ENCODE data around the gene TMEM187. TPM values are rescaled to one million over a fixed set of nuclear protein-coding genes. Genes with fewer than 3 reads are reported as not detected.
A peak's percentile ranks its signal among the peaks of the same experiment; 100 is the strongest.

Gene TMEM187, protein sequence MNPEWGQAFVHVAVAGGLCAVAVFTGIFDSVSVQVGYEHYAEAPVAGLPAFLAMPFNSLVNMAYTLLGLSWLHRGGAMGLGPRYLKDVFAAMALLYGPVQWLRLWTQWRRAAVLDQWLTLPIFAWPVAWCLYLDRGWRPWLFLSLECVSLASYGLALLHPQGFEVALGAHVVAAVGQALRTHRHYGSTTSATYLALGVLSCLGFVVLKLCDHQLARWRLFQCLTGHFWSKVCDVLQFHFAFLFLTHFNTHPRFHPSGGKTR
- total RNA-seq (2014; rRNA removed; shearing (Covaris generic); ENCODE audit: low replicate concordance) = 5.7 and 16.6 TPM in 2 replicates

DNA sequence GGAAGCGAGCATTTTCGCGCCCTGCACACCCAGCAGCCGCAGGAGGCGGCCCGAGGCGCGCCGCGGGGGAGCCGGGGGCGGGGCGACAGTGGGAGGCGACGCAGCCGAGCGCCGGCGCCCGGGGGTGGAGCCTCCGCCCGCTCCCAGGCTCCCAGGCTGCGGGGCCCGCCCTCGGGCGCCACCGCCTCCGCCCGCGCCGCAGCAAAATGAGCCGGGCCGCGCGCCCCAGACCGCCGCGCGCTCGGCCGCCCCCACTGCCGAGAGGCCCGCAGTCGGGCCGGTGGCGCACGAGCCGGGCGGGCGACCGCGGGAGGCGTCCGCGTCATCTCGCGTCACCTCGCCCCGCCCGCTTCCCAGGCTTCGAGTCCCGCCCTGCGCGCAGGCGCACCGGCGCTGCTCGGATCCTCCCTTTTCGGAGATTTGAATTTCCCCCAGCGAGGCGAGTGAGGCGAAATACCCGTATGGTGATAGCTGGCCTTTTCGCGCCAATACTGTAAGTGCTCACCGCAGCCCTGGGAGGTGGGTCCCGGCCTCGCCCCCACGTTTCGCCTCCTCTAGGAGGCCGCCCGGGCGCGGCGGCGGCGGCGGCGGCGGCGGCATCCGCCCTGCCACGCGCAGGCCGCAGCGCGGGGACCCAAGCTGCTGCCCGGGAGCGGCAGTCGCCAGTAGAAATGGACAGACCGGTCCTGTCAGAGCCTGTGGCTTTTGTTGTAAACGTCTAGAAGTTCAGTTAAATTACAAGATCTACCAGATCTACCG lies at the start of gene TMEM187:
TSS of gene TMEM187 (plus strand) at position 387 of the 759 bp plus-strand sequence. CDS start 9,309 bp downstream, outside the sequence.
- in situ Hi-C loops (cut with HindIII; ENCODE audit: low pct_unique_long_range_greater_than_20kb, low sequenced_read_pairs) = no loop called here
- peak; percentile 88 for DNase-seq (ENCODE audit: low read depth)

DNA sequence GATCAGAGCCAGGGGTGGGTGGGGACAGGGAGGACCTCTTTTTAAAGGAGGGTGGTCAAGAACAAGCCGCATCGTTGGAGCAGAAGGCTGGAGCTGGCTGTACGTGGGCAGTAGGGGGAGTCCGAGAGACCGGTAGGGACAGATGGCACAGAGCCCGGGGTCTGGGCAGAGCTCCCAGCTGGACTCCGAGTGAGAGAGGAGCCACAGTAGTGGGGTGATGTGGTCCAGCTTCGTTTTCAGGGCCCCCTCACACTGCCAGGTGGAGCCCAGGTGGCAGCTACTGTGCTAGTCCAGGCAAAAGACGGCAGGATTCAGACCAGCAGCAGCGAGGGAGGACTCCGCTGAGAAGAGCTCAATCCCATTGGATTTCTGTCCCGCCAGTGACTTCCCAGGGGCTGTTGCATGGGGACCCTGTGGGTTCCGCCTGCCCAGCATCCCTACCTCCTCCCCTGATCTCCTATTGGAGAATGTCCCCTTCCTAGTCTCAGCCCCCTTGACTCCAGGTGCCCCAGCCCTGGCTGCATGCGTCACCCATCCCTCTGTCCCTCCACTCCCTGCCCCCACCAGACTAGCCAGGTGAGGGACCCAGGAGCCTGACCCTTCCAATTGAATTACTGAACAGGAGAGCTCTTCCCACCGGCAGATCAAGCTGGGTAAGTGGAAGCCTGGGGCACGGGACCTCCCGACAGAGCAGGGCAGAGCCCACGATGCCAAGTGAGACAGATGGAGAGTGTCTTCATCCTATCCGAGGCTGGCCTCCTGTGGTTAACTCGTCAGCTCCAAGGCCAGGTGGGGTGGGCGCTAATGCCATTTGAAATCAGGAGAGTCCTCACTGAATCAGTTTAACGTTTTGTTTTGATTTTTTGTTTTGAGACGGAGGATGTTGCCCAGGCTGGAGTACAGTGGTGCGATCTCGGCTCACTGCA lies 49.4 kb upstream of the TMEM187 start:
- no peak for DNase-seq (ENCODE audit: low read depth)
- in situ Hi-C loops (cut with HindIII; ENCODE audit: low pct_unique_long_range_greater_than_20kb, low sequenced_read_pairs) = no loop called here

DNA sequence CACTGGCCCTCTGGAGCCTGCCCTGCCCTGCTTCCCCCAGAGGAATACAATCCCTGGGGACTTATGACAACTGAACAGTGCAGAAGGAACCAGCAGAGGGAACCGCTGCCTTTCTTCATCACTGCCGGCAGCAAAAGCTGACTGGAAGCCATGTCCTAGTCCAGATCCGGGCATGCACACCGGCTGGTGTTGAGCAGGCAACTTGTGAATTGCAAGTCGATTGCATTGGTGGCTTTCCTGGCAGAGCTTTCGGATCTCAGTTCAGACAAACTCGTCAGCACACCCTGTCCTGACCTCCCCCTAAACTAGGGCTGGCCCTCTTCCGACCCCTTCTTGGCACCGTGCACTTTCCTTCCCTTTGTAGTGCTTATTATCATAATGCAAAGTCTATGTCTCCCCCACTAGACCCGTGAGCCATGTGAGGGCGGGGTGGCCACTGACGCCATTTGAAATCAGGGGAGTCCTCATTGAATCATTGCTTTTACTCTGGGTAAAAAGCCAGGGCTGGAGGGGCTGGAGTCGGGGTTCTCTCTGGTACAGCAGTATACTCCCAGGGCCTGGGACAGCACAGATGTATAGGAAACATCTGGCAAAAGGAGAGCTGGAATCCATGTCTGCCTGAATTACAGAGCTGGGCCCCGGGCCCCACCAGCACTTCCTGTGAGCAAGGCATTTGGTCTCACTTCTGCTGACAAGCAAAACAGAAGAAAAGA lies 48.2 kb upstream of the TMEM187 start:
- DNase-seq (ENCODE audit: low read depth) = no peak
- in situ Hi-C loops (cut with HindIII; ENCODE audit: low pct_unique_long_range_greater_than_20kb, low sequenced_read_pairs) = no loop called here

DNA sequence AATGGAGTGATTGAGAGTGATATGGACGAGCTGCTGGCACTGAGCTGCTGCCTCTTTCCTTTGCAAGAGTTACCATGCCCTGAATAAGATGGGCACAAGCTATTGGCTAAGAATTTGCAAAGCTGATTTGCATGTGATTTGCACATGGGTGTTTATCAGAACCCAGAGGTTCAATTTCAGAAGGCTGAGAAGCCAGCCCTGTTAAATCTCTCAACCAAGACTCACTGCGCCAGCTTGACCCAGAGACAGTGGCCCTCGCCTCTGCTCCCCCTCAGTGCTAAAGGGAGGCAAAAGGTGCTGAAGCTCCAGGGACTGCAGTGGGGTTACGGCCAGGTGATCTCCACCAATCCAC lies 47.2 kb upstream of the TMEM187 start:
- in situ Hi-C loops (cut with HindIII; ENCODE audit: low pct_unique_long_range_greater_than_20kb, low sequenced_read_pairs) = no loop called here
- no peak for DNase-seq (ENCODE audit: low read depth)

DNA sequence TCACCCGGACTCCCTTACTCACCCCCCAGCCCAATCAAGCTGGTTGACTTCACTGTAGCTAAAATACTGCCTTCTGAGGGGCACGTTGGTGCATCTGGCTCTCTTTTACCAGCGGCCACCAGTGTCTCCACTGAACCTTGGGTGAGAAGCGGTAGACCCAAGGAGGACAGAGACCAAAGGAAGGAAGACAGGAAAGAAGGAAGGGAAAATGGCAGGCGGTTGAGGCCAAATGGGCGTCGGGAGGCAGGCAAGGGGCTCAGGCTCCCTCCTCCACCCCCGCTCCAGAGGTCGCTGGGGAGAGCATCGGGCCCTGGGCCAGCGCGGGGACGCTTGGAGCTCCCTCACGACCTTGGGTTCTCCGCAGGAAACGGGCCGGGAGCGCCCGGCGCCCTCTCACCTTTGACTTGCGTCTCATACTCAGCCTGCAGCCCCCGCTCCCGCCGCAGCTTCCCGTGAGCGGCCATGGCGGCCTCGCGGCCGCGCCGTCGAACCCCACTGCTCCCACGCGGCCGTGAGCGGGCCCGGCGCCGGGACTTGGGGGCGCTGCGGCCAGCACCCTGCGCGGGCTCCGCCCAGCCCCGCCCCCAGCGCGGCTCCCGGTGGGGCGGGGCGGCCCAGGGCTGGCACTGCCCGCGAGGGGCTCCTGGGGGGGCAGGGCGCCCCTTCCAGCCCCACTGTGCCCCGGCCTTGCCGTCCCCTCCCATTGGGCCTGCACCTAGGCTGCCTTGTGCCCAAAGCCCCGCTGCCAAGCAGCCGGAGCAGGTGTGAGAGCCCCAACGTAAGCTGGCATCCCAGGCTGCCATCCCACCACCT lies 46.6 kb upstream of the TMEM187 start, which contains the start of gene ARHGAP4:
TSS of gene ARHGAP4 (minus strand) at position 526 of the 813 bp plus-strand sequence. CDS start at position 464, 62 bp downstream.
- DNase-seq (ENCODE audit: low read depth) = no peak
- in situ Hi-C loops (cut with HindIII; ENCODE audit: low pct_unique_long_range_greater_than_20kb, low sequenced_read_pairs) = no loop called here

DNA sequence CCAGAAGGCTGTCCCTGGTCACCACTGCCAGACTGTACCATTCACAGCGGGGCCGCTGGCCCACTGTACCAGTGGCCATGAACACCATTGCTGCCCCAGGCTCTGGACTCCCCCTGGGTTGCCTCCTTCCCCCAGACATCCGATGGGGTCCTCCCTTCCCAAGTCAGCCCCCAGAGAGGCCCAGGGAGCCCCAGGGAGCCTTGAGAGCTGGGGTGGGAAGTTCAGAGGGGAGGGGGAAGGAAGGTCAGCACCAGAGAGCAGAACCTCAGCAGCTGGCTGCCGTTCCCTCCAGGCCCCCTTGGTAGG lies 46.0 kb upstream of the TMEM187 start:
- DNase-seq (ENCODE audit: low read depth) = no peak
- in situ Hi-C loops (cut with HindIII; ENCODE audit: low pct_unique_long_range_greater_than_20kb, low sequenced_read_pairs) = no loop called here

DNA sequence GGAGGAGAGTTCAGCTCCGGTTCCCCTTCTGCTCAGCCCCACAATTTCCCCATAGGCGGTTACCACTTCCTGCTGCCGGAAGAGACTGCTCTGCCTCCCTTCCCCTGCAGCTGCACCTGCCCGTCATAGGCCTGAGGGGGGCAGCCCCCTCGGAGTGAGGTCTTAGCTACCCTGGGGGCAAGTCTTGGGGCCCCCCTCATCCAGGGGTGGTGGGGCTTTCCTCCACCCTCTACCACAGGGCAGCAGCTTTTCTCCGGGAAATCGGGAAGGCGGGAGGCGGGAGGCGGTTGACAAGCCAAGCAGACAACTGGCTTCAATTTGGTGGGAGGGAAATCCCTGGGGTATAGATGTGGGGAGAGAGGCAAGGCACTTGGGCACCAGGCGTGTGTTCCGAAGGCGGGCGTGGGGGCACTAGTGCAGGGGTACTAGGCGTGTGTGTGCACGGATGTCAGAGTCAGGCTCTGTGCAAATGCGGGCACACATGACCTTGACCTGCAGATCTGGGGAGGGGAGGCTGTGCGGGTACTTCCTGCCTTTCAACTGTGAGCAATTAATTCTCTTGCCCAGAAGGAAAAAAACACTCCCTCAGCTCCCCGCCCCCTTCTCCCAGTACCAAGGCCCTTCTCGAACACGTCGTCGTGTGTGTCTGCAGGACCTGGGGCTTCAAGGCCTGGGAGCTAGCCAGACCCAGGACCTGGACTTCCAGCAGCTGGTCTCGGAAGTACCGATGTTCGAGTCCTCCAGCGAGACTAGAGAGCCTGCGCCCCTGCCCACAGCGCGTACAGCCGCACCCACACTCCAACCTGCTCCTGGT lies 45.5 kb upstream of the TMEM187 start:
- no peak for DNase-seq (ENCODE audit: low read depth)

DNA sequence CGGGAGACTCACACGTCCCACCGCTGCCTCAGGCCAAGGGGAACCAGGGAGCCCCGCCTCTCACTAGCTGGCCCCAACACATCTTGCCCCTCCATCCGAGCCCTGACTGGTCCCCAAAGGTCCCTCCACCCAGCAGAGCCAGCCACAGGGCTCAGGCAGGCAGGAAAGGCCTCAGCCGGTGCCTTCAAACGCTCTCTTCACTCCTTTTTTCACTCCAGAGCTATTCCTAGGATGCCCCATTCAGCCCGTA lies 45.0 kb upstream of the TMEM187 start:
- in situ Hi-C loops (cut with HindIII; ENCODE audit: low pct_unique_long_range_greater_than_20kb, low sequenced_read_pairs) = no loop called here
- no peak for DNase-seq (ENCODE audit: low read depth)

More for the DNA sequence above, 45.5 kb upstream of the TMEM187 start:
- in situ Hi-C loops (cut with HindIII; ENCODE audit: low pct_unique_long_range_greater_than_20kb, low sequenced_read_pairs) = no loop called here

DNA sequence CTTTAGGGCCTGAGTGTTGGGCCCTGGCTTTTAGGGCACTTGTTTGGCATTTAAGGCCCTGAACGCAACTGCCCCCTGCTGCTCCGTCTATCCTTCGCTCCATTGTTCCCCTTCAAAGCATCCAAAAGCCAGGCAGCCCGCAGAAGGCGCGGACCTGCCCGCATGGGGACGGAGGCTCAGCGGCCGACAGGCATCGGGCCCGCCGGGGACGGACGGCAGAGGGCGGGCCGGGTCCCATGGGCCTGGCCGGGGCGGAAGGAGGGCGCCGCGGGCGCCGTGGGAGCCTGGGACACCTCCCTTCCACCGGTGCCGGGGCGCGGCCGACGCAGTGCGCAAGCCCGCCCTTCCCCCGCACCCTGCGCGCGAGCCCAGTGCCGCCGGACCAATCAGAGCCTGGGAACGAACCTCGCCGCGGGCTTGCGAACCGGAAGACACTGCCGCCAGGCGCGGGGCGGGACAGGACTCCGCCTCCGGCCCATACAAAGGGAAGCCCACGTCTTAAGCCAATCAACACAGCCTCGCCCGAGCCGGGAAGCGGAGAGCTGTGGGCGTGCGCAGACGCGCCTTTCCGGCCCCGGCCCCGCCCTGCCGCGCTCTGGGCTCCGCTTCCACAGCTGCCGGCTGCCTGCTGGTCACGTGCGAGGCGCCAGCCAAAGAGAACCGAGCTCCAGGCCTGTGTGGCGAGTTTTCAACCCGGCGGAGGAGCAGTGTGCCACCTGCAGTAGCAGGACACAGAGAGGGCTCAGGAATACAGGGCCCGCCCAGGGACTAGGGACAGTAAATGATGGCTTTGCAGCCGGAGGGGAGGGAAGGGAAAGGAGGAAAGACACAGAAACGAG lies 44.4 kb upstream of the TMEM187 start:
- in situ Hi-C loops (cut with HindIII; ENCODE audit: low pct_unique_long_range_greater_than_20kb, low sequenced_read_pairs) = no loop called here
- DNase-seq (ENCODE audit: low read depth) = peak; percentile 98

DNA sequence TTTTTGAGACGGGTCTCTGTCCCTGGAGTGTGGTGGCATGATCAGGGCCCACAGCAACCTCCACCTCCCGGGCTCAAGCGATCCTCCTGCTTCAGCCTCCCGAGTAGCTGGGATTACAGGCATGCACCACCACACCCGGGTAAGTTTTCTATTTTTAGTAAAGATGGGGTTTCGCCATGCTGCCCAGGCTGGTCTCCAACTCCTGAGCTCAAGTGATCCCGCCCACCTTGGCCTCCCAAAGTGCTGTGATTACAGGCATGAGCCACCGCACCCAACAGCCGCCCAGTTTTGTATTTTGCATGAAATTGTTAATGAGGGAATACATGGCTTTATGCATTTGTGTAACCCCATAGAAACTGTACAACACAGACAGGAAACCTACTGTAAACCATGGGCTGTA lies 43.7 kb upstream of the TMEM187 start:
- in situ Hi-C loops (cut with HindIII; ENCODE audit: low pct_unique_long_range_greater_than_20kb, low sequenced_read_pairs) = no loop called here
- no peak for DNase-seq (ENCODE audit: low read depth)

DNA sequence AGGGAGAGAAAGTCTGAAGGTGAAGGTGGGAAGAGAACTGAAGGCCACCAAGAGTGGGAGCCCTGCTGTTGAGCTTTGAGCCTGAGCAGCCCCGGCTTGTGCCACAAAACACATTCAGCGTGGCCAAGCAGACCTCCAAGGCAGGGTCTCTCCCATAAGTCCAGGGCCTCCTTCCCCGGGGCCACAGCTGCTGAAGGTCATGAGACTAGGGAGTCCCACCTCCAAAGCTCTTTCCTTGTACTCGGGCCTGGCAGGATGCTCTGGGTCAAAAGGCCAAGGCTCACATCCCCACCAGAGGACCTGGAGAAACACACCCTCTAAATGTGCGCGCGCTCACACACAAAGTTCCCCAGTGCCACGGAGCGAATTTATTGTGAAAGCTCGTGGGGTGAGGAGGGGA lies 43.0 kb upstream of the TMEM187 start:
- no peak for DNase-seq (ENCODE audit: low read depth)
- in situ Hi-C loops (cut with HindIII; ENCODE audit: low pct_unique_long_range_greater_than_20kb, low sequenced_read_pairs) = no loop called here

DNA sequence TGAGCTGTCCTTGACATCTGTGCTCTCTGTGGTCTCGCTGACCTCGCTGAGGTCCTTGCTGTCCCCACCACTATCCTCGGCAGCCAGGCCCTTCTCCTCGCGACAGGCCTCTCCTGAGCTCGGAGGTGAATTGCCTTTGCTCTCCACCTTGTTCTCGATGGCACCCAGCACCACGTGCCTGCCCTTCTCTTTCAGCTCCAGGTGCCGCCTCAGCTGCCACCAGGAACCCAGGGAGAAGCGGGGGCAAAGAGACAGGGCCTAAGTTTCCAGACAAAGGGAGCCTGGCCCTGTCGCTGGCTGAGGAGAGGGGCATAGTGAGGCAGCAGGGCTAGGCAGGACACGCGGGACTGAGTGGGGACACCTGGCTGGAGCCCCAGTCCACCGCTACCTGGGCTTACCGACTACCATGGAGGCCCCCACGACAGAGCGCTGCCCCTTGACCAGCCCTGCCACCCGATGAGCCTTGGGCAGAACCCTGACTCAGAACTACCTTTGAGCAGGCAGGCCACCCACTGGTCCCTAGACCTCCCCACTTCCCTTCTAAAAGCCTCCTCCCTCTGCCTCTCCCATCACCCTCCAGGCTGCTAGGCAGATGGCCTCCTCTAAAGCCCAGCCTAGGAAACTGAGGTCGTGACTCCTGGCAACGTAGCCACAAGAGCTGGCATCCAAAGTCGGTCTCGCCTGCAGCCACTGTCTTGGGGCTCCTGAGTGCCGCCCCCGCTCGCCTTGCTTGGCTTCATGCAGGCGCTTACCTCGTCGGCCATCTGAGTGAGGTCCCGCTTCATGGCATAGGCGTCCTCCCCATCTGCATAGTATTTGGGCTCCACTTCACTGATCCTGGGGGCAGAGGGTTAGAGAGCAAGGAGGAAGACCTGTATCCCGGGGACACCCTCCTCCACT lies 42.3 kb upstream of the TMEM187 start:
- no peak for DNase-seq (ENCODE audit: low read depth)
- in situ Hi-C loops (cut with HindIII; ENCODE audit: low pct_unique_long_range_greater_than_20kb, low sequenced_read_pairs) = no loop called here

DNA sequence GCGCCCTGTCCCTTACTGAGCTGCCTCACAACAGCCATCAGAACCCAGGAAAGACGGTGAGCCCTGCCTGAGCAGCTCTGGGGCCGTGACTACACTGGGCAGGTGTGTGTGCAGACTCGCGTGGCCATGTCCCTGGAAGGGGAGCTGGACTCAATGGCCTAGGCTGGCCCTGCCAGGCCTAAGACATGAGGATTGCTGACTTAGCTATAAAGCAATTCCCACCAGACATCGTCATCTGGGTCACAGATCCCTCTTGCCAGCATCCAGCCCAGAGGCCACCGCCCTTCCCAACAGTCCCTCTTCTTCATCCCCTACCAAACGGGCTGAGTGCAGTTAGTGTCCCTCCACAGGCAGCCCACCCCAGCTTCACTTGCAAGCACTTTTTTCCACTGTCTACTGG lies 41.4 kb upstream of the TMEM187 start:
- in situ Hi-C loops (cut with HindIII; ENCODE audit: low pct_unique_long_range_greater_than_20kb, low sequenced_read_pairs) = no loop called here
- no peak for DNase-seq (ENCODE audit: low read depth)

DNA sequence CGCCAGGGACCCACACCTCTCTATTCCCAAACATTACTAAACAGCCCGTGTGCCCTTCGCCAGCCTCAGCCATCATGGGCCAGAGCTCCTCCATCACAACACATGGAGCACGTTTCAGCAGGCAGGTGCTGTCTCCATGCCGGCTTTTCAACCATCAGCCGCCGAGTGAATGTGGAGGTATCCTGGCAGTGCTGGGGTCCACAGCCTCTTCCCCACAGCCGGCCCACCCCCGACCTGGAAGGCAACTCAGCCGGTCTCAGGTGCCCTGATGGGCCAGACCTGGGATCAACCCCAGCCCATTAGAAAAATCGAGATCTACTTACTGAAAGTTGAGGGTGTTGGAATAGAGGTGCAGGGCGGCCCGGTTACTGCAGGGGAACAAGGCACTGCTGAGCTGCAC lies 40.8 kb upstream of the TMEM187 start:
- no peak for DNase-seq (ENCODE audit: low read depth)
- in situ Hi-C loops (cut with HindIII; ENCODE audit: low pct_unique_long_range_greater_than_20kb, low sequenced_read_pairs) = no loop called here

DNA sequence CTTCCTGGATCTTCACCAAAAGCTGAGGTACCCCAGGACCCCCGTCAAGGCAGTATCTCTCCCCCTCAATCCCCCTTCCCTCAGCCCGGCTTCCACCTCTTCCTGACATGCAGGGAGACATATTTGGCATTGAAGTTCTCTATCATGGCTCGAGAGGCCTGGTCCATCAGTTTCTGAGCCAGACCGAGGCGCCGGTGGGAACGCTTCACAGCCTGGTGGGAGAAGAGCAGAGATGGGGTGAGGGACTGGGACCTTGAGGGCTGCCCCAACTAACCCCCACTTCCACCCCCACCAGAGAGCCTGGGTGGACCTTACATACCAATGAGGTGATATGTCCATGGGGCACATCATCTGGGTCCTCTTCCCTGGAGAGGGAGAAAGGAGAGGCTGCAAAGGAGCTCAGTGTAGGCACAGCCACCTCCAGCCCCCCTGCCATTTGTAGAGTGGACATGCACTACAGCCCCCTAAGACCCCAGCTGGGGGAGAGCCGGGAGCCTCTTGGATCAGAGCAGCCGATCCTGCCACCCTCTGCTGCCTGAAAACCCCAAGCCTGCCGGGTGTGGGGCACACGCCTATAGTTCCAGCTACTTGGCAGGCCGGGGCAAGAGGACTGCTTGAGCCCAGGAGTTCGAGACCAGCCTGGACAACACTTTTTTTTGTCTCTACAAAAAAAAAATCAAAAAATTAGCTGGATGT lies 40.2 kb upstream of the TMEM187 start:
- no peak for DNase-seq (ENCODE audit: low read depth)
- in situ Hi-C loops (cut with HindIII; ENCODE audit: low pct_unique_long_range_greater_than_20kb, low sequenced_read_pairs) = no loop called here

All from Caki2 (cell line).